NT2/D1 (cell line): ENCODE results near the gene ABTB2.

Experiments
- DNase-seq: peaks from one replicate; pipeline ENCODE4 v3.0.0-alpha.2; 2011; ENCODE audit warnings: low read depth, low spot score
- H3K27me3 ChIP-seq: 2 replicates; pipeline ENCODE4 v1.6.0; 2011; ENCODE audit warnings: mild to moderate bottlenecking; ENCODE audit not compliant: insufficient read length, insufficient read depth
- H3K36me3 ChIP-seq: 2 replicates; pipeline ENCODE4 v1.6.1; 2011; ENCODE audit warnings: mild to moderate bottlenecking, low read length, mixed read lengths; ENCODE audit not compliant: insufficient read depth, insufficient read length
- H3K4me1 ChIP-seq: 2 replicates; pipeline ENCODE4 v1.5.1; 2011; ENCODE audit not compliant: insufficient read depth, insufficient read length
- H3K4me3 ChIP-seq: 2 replicates; pipeline ENCODE4 v1.5.1; 2011; ENCODE audit warnings: low read depth; ENCODE audit not compliant: insufficient read length
- H3K9ac ChIP-seq: 2 replicates; pipeline ENCODE4 v1.6.0; 2011; ENCODE audit warnings: low read depth; ENCODE audit not compliant: insufficient read length
- H3K9me3 ChIP-seq: 2 replicates; pipeline ENCODE4 v1.5.1; 2011; ENCODE audit warnings: mild to moderate bottlenecking, low read length; ENCODE audit not compliant: insufficient read depth
- SUZ12 ChIP-seq: IDR thresholded peaks from 2 replicates; pipeline ENCODE4 v1.6.1; 2011; ENCODE audit not compliant: insufficient read length, insufficient read depth; ENCODE audit errors: extremely low read depth
- YY1 ChIP-seq: IDR thresholded peaks from 2 replicates; pipeline ENCODE4 v1.6.1; 2011; ENCODE audit not compliant: insufficient read length, insufficient read depth
- ZNF274 ChIP-seq: IDR thresholded peaks from 2 replicates; pipeline ENCODE4 v1.6.1; 2011; ENCODE audit warnings: mild to moderate bottlenecking, low read depth, low read length

ABTB2 gene

DNA sequence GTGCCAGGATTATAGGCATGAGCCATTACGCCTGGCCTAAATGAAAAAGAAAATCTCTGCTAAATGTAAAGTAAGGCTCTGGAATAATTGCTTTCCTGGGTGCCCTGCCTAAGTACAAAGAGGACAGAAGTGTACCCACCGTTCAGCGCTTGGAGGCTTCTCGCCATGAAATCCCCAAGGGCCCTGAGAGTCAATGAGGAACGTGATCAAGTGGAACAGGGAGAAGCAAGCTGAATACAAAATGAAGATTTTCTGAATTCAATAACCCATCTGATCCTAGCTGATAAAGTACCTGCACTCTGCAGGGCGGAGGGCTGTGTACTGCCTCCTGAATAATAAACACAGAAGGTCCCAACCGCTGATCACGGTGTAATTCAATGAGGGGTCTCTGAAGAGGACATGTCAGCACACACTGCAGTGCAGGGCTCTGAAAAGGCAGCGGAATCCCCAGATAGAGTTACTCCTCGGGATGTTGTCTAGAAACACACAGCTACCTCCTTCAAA, 97.7 kb downstream of the ABTB2 start:
- Histone ChIP-seq H3K4me3 (no peak overlapping the region), H3K4me1 (no peaks in the 10 kb centered on the region), H3K27me3 (no peaks in the 10 kb centered on the region), H3K36me3 (no peaks in the 10 kb centered on the region), H3K9ac (no peak overlapping the region), H3K9me3 (no peaks in the 10 kb centered on the region)
- DNase-seq: no peak
- no peak for TF ChIP-seq SUZ12
- no peak for TF ChIP-seq YY1
- no peak for TF ChIP-seq ZNF274

- H3K4me1 ChIP-seq: no peaks in the 10 kb centered on the region
- no peaks in the 10 kb centered on the region for H3K9me3 ChIP-seq
- no peaks in the 10 kb centered on the region for H3K27me3 ChIP-seq
- no peak overlapping the region for H3K9ac ChIP-seq
- no peaks in the 10 kb centered on the region for H3K36me3 ChIP-seq
- no peak for DNase-seq
- H3K4me3 ChIP-seq: no peak overlapping the region
- TF ChIP-seq SUZ12 (no peak), ZNF274 (no peak), YY1 (no peak)
Observed at GRCh38 chr11:34259087-34259486, 98.7 kb downstream of the ABTB2 start.

GRCh38 chr11:34256626-34257025, 101.2 kb downstream of the ABTB2 start:
- no peaks in the 10 kb centered on the region for H3K36me3 ChIP-seq
- H3K4me1 ChIP-seq: no peaks in the 10 kb centered on the region
- no peak overlapping the region for H3K4me3 ChIP-seq
- DNase-seq: no peak
- H3K27me3 ChIP-seq: no peaks in the 10 kb centered on the region
- no peaks in the 10 kb centered on the region for H3K9me3 ChIP-seq
- TF ChIP-seq ZNF274 (no peak), SUZ12 (no peak), YY1 (no peak)
- no peak overlapping the region for H3K9ac ChIP-seq

DNA sequence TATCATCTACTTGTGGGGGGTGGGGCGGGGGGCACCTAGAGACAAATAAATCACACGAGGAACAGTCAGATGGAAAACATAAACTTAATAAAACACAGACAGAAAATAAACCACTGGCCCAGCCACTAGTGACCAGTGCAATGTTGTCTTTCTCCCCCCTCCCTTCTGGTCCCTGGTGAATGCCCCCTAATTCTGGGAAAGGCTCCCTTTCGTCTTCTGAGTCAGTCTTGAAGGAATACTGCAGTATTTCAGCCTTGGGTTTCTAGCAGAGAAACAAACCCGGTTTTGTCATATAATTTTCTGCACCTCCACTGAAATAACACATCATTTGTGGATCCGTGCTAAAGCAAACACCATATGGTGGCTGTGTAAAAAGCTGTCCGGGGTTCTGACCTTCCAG, 101.7 kb downstream of the ABTB2 start:
- Histone ChIP-seq H3K4me1 (peaks cover under 1% of the 10 kb centered on the region), H3K36me3 (no peaks in the 10 kb centered on the region), H3K4me3 (no peak overlapping the region), H3K9ac (no peak overlapping the region), H3K27me3 (no peaks in the 10 kb centered on the region), H3K9me3 (no peaks in the 10 kb centered on the region)
- TF ChIP-seq SUZ12: no peak
- TF ChIP-seq ZNF274: no peak
- TF ChIP-seq YY1: no peak
- DNase-seq: no peak

DNA sequence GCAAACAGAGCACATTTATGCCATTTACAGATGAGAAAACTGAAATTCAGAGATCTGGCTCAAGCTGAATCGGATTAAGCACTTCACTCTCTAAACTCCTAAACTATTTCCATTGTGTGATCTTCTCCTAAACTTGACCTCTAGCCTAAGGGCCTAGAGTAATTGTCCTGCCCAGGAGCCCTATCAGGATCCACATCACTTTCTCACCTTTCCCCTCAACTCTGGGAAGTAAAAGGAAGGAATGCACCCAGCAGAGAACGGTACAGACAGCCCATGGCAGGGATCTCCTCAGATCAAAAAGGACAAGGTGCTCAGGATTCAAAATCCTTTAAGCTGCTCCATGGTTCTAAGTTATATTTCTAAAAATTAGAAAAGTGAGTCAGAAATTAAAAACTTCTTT, 102.7 kb downstream of the ABTB2 start:
- peaks cover 3% of the 10 kb centered on the region for H3K4me1 ChIP-seq
- DNase-seq: no peak

GRCh38 chr11:34254011-34254410, 103.8 kb downstream of the ABTB2 start:
- H3K9me3 ChIP-seq: no peaks in the 10 kb centered on the region
- H3K36me3 ChIP-seq: no peaks in the 10 kb centered on the region
- H3K9ac ChIP-seq: no peak overlapping the region

More for the DNA sequence above, 102.7 kb downstream of the ABTB2 start:
- no peaks in the 10 kb centered on the region for H3K9me3 ChIP-seq
- no peaks in the 10 kb centered on the region for H3K36me3 ChIP-seq
- H3K9ac ChIP-seq: no peak overlapping the region
- no peaks in the 10 kb centered on the region for H3K27me3 ChIP-seq
- no peak overlapping the region for H3K4me3 ChIP-seq
- TF ChIP-seq SUZ12 (no peak), ZNF274 (no peak), YY1 (no peak)

DNA sequence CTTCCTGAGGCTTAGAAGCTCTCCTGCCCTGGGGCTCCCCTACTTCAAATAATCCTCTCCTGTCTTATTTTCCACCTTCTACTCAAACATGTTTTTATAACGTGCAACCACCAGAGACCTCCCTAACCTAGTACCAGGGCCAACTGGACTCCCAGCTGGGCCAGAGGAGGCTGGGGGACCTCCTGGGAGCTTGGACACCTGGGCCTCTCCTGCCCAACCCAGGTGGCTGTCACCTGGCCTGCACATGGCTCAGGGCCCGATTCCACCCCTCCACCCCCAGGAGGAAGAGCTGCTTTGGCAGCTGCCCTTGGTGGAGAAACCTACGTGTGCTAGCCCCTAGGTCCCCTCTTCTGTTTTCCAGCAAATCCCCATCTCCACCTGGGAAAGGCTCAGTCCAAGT, 105.2 kb downstream of the ABTB2 start:
- H3K4me1 ChIP-seq: peaks cover 3% of the 10 kb centered on the region
- H3K4me3 ChIP-seq: no peak overlapping the region
- H3K9me3 ChIP-seq: no peaks in the 10 kb centered on the region
- H3K9ac ChIP-seq: no peak overlapping the region
- no peaks in the 10 kb centered on the region for H3K36me3 ChIP-seq
- no peaks in the 10 kb centered on the region for H3K27me3 ChIP-seq
- DNase-seq: no peak
- TF ChIP-seq SUZ12: no peak
- TF ChIP-seq ZNF274: no peak
- no peak for TF ChIP-seq YY1

More at GRCh38 chr11:34254011-34254410, 103.8 kb downstream of the ABTB2 start:
- TF ChIP-seq SUZ12 (no peak), ZNF274 (no peak), YY1 (no peak)
- Histone ChIP-seq H3K4me3 (no peak overlapping the region), H3K27me3 (no peaks in the 10 kb centered on the region), H3K4me1 (peaks cover 3% of the 10 kb centered on the region)
- DNase-seq: no peak

DNA sequence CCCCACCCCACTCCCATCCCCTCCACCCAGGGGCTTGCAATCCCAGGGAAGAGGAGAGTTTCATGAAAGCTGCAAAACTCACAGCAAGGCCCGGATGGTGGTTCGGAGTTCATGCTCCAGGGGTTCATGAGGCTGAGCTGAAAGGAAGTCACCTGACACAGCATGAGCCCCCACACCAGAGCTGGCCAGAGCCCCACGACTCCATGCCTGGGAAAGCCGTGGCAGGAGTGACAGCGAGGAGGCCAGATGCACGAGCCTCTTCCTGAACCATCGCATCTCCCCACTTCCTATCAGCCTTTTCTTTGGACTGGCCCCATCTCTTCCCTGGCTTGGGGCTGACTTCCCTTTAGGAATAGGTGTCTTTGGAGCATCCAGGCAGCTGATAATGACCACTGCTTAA, 105.8 kb downstream of the ABTB2 start:
- DNase-seq: no peak
- H3K9ac ChIP-seq: no peak overlapping the region
- H3K9me3 ChIP-seq: no peaks in the 10 kb centered on the region
- TF ChIP-seq ZNF274 (no peak), YY1 (no peak), SUZ12 (no peak)
- H3K4me1 ChIP-seq: peaks cover 3% of the 10 kb centered on the region
- H3K36me3 ChIP-seq: no peaks in the 10 kb centered on the region
- no peaks in the 10 kb centered on the region for H3K27me3 ChIP-seq
- H3K4me3 ChIP-seq: no peak overlapping the region
